Ovary (tissue), 9 donors: ENCODE results near the gene ATP6V0A1. TPM values are rescaled to one million over a fixed set of nuclear protein-coding genes. Genes with fewer than 3 reads are reported as not detected.
"Not testable (repeated sequence)": the region's sequence is repeated elsewhere in the genome, so short reads cannot be mapped to it uniquely, and the experiment has no call there.

Experiments used
- DNase-seq, 5 donors: peaks; one replicate each; pipeline ENCODE4 v3.0.0-alpha.2; 2019 to 2020
- H3K27ac ChIP-seq, 2 donors: fragments of 200-600 bp; one replicate each; pipeline versions ENCODE4 v1.5.1 to v1.8.0; 2019 to 2022
- H3K27me3 ChIP-seq: fragments of 200-600 bp; one replicate; pipeline ENCODE4 v1.8.0; 2022
- H3K36me3 ChIP-seq: fragments of 200-600 bp; sonication (generic); one replicate; pipeline ENCODE4 v1.5.1; 2019
- H3K4me1 ChIP-seq: one replicate; pipeline ENCODE4 v1.8.1; 2013; ENCODE audit warnings: mild to moderate bottlenecking, moderate library complexity; ENCODE audit not compliant: insufficient read depth
- H3K4me3 ChIP-seq: fragments of 200-600 bp; sonication (generic); one replicate; pipeline ENCODE4 v1.5.1; 2017
- H3K9me3 ChIP-seq, 2 donors: fragments of 200-600 bp in 1 of 2; sonication (generic) in 1 of 2; one replicate each; pipeline versions ENCODE4 v1.5.1 to v1.8.1; 2013 to 2019; ENCODE audit warnings: mild to moderate bottlenecking in 1 of 2, moderate library complexity in 1 of 2
- EP300 ChIP-seq: sonication (generic); formaldehyde crosslinking; IDR thresholded peaks from one replicate; pipeline ENCODE4 v1.6.1; 2017; ENCODE audit warnings: antibody characterized with exemption
- POLR2A ChIP-seq: fragments of 450-650 bp; IDR thresholded peaks from one replicate; pipeline ENCODE4 v1.6.1; 2017; ENCODE audit warnings: antibody characterized with exemption, mild to moderate bottlenecking, moderate library complexity
- WGBS, 3 donors: extraction: QIAGEN DNeasy Blood & Tissue Kit in 1 of 3; methylation state at CpG; one replicate each; pipeline versions ENCODE4 v1.1.5 to v1.1.7; 2013 to 2017; 5-methylcytosine and 5-hydroxymethylcytosine counted together
- intact Hi-C, 4 donors: fragments of 100-400 bp; cut with DNase I; formaldehyde crosslinking; loops; one replicate each; pipeline versions ENCODE4 v1.11.0 to v1.15.1; 2022 to 2023
- polyA plus RNA-seq, 2 donors: library from polyadenylated mRNA; stranded (reverse); fragments of 200-250 nt in 1 of 2; fragments of 350-450 nt in 1 of 2; fragmentation: Illumina TruSeq in 1 of 2; extraction: RNeasy Lipid Tissue Mini Kit (QIAGEN cat#74804) in 1 of 2; gene quantifications; one replicate each; pipeline ENCODE4 v1.2.3, GENCODE V29; 2013 to 2014
- total RNA-seq, 7 donors: library from RNA; depleted of rRNA in 2 of 7; stranded (reverse); fragments of >200 nt in 2 of 7; fragmentation: NEBNext Ultra II Directional in 3 of 7; extraction: Animal tissue kit (Norgen Biotek cat#: 25700) in 3 of 7; gene quantifications; one replicate each; pipeline versions ENCODE4 v1.1.0 to v1.2.4, GENCODE V29; 2016 to 2023
- TF ChIP-seq, protein P1 (sequence below), 3 donors: fragments of 450-650 bp in 2 of 3; fragments of 200-600 bp in 1 of 3; IDR thresholded peaks; one replicate each; pipeline versions ENCODE4 v1.5.1 to v1.8.0; 2016 to 2022; ENCODE audit warnings: antibody characterized with exemption in 3 of 3, mild to moderate bottlenecking in 1 of 3
- donor health status: DM: no; HTN: no; CAD: no; lungs with moderate emphysema.
- donor health status: DM: no; HTN: no; CAD: no.
- donor health status: Bipolar disorder and iron deficiency.
- donor health status: DM: yes; HTN: yes; CAD: no.
- donor health status: DM: no; HTN: no; CAD: no.
- donor health status: DM: yes; HTN: yes; CAD: no.

ATP6V0A1 gene
- total and polyA plus RNA-seq, 9 donors: 36.3 to 118 (median 74.1) TPM

DNA sequence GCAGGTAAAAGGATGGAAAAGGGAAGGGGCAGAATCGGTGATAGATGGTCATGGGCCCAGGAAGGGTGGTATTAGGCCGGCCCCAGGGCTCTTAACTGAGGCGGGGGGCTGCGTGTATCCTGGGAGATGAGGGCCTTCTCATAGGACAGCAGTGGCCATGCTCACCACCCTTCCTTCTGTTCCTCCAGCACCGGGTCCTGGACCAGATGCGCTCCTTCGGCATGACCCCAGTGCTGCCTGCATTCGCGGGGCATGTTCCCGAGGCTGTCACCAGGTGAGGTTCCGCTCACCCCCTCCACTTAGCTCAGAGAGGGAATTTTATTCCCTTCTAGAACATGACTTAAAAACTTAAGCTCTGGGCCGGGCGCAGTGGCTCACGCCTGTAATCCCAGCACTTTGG is 79.8 kb downstream of the ATP6V0A1 start:
- Histone ChIP-seq H3K27me3 (no peaks in the 10 kb centered on the region), H3K9me3 (no peaks in the 10 kb centered on the region), H3K27ac (no peak overlapping the region), H3K4me3 (no peak overlapping the region), H3K36me3 (no peaks in the 10 kb centered on the region), H3K4me1 (peaks cover 8% of the 10 kb centered on the region)
- intact Hi-C loops: no loop called here
- TF ChIP-seq, protein P1, sequence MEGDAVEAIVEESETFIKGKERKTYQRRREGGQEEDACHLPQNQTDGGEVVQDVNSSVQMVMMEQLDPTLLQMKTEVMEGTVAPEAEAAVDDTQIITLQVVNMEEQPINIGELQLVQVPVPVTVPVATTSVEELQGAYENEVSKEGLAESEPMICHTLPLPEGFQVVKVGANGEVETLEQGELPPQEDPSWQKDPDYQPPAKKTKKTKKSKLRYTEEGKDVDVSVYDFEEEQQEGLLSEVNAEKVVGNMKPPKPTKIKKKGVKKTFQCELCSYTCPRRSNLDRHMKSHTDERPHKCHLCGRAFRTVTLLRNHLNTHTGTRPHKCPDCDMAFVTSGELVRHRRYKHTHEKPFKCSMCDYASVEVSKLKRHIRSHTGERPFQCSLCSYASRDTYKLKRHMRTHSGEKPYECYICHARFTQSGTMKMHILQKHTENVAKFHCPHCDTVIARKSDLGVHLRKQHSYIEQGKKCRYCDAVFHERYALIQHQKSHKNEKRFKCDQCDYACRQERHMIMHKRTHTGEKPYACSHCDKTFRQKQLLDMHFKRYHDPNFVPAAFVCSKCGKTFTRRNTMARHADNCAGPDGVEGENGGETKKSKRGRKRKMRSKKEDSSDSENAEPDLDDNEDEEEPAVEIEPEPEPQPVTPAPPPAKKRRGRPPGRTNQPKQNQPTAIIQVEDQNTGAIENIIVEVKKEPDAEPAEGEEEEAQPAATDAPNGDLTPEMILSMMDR (IDR thresholded peaks at IDR 0.05): no peak
- TF ChIP-seq POLR2A (no peak), EP300 (no peak)
- 92 to 94% (median 93%) methylated on average over 14 of the region's 14 CpGs for WGBS, 3 donors
- no peak for DNase-seq

- H3K27me3 ChIP-seq, H3K4me1 ChIP-seq, DNase-seq, H3K36me3 ChIP-seq, H3K9me3 ChIP-seq, H3K27ac ChIP-seq, H3K4me3 ChIP-seq, intact Hi-C loops: not testable (repeated sequence)
- WGBS, 3 donors: 78 to 84% (median 83%) methylated on average over 4 of the region's 4 CpGs
Measured at GRCh38 chr17:42540558-42540957, 81.9 kb downstream of the ATP6V0A1 start.

DNA sequence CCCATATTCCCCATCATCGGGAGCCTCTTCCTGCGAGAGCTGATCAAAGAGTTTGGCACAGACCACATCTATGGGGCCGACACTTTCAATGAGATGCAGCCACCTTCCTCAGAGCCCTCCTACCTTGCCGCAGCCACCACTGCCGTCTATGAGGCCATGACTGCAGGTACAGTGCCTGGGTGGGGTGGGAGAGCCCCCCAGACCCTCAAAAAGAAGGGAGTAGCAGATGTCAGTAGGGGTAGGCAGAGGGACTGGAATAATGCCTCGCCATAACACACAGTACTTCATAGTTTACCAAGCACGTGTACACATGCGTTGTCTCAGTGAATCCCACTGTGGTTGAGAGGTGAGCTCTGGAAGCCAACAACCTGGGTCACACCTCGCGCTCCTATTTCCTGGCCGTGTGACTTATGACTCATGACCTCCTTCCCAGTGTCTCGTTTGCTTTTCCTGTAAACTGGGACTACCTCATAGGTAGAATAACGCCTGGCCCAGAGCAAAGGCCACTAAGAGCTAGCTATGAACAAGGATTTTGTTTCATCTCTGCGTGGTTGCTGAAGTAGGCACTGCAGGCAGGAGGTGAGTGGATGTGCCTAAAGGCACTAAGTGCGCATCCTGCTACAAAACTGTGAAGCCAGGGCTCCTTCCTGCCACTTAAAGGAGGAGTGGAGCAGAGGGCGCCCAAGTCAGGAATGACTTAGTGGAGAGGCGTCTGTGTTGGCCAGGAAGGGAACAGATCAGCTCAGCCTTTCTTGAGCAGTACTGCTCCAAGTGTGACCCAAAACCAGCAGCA is 82.6 kb downstream of the ATP6V0A1 start:
- no peaks in the 10 kb centered on the region for H3K36me3 ChIP-seq
- 75 to 79% (median 76%) methylated on average over 17 of the region's 17 CpGs for WGBS, 3 donors

GRCh38 chr17:42543190-42544079 is 84.8 kb downstream of the ATP6V0A1 start:
- peaks cover 14% of the 10 kb centered on the region for H3K4me1 ChIP-seq
- no peak overlapping the region for H3K27ac ChIP-seq
- TF ChIP-seq EP300: no peak
- no peak for TF ChIP-seq POLR2A
- TF ChIP-seq, protein P1 (IDR thresholded peaks at IDR 0.05): no peak
- no peaks in the 10 kb centered on the region for H3K9me3 ChIP-seq
- intact Hi-C loops: no loop called here
- WGBS, 3 donors: 77 to 89% (median 81%) methylated on average over 39 of the region's 39 CpGs
- H3K4me3 ChIP-seq: no peak overlapping the region
- no peaks in the 10 kb centered on the region for H3K36me3 ChIP-seq
- DNase-seq: no peak
- H3K27me3 ChIP-seq: no peaks in the 10 kb centered on the region

More for the DNA sequence above, 82.6 kb downstream of the ATP6V0A1 start:
- Histone ChIP-seq H3K27me3 (no peaks in the 10 kb centered on the region), H3K4me1 (peaks cover 5% of the 10 kb centered on the region), H3K27ac (no peak overlapping the region), H3K4me3 (no peak overlapping the region), H3K9me3 (no peaks in the 10 kb centered on the region)
- TF ChIP-seq, protein P1 (IDR thresholded peaks at IDR 0.05): no peak
- no peak for TF ChIP-seq EP300
- TF ChIP-seq POLR2A: no peak
- no peak for DNase-seq
- intact Hi-C loops: no loop called here
